ENCODE data around the gene PSMB8. TPM values are rescaled to one million over a fixed set of nuclear protein-coding genes. Genes with fewer than 3 reads are reported as not detected.
"Not testable (repeated sequence)": the region's sequence is repeated elsewhere in the genome, so short reads cannot be mapped to it uniquely, and the experiment has no call there.

Gene PSMB8
- polyA plus RNA-seq, 1 experiment = 62.0 TPM

GRCh38 chr6:32809171-32809570 lies 34.7 kb downstream of the PSMB8 start:
- TF ChIP-seq CTCF (IDR thresholded peaks at IDR 0.05; ENCODE audit: low read depth, low read length) = no peak
- H3K9me3 ChIP-seq (ENCODE audit: control insufficient read depth, insufficient read depth, low read length) = no peaks in the 10 kb centered on the region
- H3K4me3 ChIP-seq (ENCODE audit: low read depth, low read length) = no peak overlapping the region
- H3K27ac ChIP-seq (ENCODE audit: low read depth, low read length) = no peak overlapping the region
- H3K27me3 ChIP-seq (ENCODE audit: control insufficient read depth, insufficient read depth, low read length) = peaks cover 7% of the 10 kb centered on the region
- POLR2A ChIA-PET = no interaction called here
- CTCF ChIA-PET = interaction anchor here (0.6 to 2.4 kb wide), 4 partner anchors 12 to 539 kb away, joined by 3 to 6 read pairs (median 4); no protein-coding TSS in a partner anchor
- no peak for DNase-seq (ENCODE audit: low read depth, low spot score)

GRCh38 chr6:32807020-32807580 lies 36.7 kb downstream of the PSMB8 start:
- Histone ChIP-seq H3K9me3 (ENCODE audit: control insufficient read depth, insufficient read depth, low read length) (no peaks in the 10 kb centered on the region), H3K27me3 (ENCODE audit: control insufficient read depth, insufficient read depth, low read length) (peaks cover 2% of the 10 kb centered on the region), H3K4me3 (ENCODE audit: low read depth, low read length) (no peak overlapping the region), H3K27ac (ENCODE audit: low read depth, low read length) (no peak overlapping the region)
- no peak for TF ChIP-seq CTCF (IDR thresholded peaks at IDR 0.05; ENCODE audit: low read depth, low read length)
- DNase-seq (ENCODE audit: low read depth, low spot score) = no peak
- ChIA-PET POLR2A (no interaction called here), CTCF (interaction anchor here (0.7 to 1.3 kb wide), 2 partner anchors 10 to 61 kb away, joined by 3 to 4 read pairs; no protein-coding TSS in a partner anchor)

- H3K4me3 ChIP-seq (ENCODE audit: low read depth, low read length); DNase-seq (ENCODE audit: low read depth, low spot score); H3K27me3 ChIP-seq (ENCODE audit: control insufficient read depth, insufficient read depth, low read length); H3K27ac ChIP-seq (ENCODE audit: low read depth, low read length); POLR2A ChIA-PET; H3K9me3 ChIP-seq (ENCODE audit: control insufficient read depth, insufficient read depth, low read length): not testable (repeated sequence)
- CTCF ChIA-PET = interaction anchor here (1.3 to 2.0 kb wide), 2 partner anchors 392 kb away, joined by 3 to 5 read pairs; no protein-coding TSS in a partner anchor
Observed at GRCh38 chr6:32805404-32805803, 38.4 kb downstream of the PSMB8 start.

DNA sequence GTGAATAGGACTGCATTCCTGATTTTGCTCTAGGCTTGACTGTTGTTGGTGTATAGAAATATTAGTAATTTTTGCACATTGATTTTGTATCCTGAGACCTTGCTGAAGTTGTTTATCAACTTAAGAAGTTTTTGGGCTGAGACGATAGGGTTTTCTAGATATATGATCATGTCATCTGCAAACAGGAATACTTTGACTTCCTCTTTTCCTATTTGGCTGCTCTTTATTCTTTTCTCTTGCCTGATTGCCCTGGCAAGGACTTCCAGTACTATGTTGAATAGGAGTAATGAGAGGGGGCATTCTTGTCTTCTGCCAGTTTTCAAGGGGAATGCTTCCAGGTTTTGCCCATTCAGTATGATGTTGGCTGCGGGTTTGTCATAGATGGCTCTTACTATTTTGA lies 40.4 kb downstream of the PSMB8 start:
- CTCF ChIA-PET = interaction anchor here (0.8 to 2.0 kb wide), 3 partner anchors 8 to 390 kb away, joined by 3 to 5 read pairs (median 4); no protein-coding TSS in a partner anchor
- Histone ChIP-seq H3K4me3 (ENCODE audit: low read depth, low read length) (no peak overlapping the region), H3K27ac (ENCODE audit: low read depth, low read length) (no peak overlapping the region), H3K27me3 (ENCODE audit: control insufficient read depth, insufficient read depth, low read length) (peaks cover 3% of the 10 kb centered on the region), H3K9me3 (ENCODE audit: control insufficient read depth, insufficient read depth, low read length) (peaks cover 4% of the 10 kb centered on the region; the same call in 1 of the 2 replicates)
- TF ChIP-seq CTCF (IDR thresholded peaks at IDR 0.05; ENCODE audit: low read depth, low read length) = no peak
- POLR2A ChIA-PET = no interaction called here
- no peak for DNase-seq (ENCODE audit: low read depth, low spot score)

DNA sequence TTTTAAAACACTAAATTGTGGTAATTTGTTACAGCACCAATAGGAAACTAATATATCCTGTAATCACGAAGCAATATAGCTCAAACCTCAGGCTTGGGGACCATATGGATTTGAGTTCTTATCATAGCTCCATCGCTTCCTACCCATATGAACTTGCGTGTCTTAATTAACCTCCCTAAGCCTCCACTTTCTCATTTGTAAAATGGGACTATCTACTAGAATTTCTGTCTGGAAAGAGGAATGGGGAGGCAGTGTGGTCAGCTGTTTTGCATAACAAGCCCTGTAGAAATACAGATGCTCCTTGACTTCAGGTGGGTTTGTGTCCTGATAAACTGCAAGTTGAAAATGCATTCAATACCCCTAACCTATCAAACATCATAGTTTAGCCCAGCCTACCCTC lies 44.1 kb downstream of the PSMB8 start:
- no peak for TF ChIP-seq CTCF (IDR thresholded peaks at IDR 0.05; ENCODE audit: low read depth, low read length)
- H3K27ac ChIP-seq (ENCODE audit: low read depth, low read length) = no peak overlapping the region
- H3K27me3 ChIP-seq (ENCODE audit: control insufficient read depth, insufficient read depth, low read length) = peaks cover 9% of the 10 kb centered on the region
- POLR2A ChIA-PET = no interaction called here
- H3K9me3 ChIP-seq (ENCODE audit: control insufficient read depth, insufficient read depth, low read length) = peaks cover 4% of the 10 kb centered on the region; the same call in 1 of the 2 replicates
- H3K4me3 ChIP-seq (ENCODE audit: low read depth, low read length) = no peak overlapping the region
- CTCF ChIA-PET = interaction anchor here (0.7 to 3.5 kb wide), 7 partner anchors 14 to 386 kb away, joined by 3 to 26 read pairs (median 6); partner anchors contain the start of gene TAP2
- DNase-seq (ENCODE audit: low read depth, low spot score) = no peak
